HUES6 (cell line): Measurements from ENCODE around the gene UBL4B.

ENCODE experiments used
- H3K27ac ChIP-seq: 2 replicates; pipeline ENCODE4 v1.7.0; 2013; ENCODE audit warnings: low read depth, mild to moderate bottlenecking, low read length, inconsistent platforms
- H3K27me3 ChIP-seq: 2 replicates; pipeline ENCODE4 v1.6.1; 2013; ENCODE audit warnings: low read length; ENCODE audit not compliant: control insufficient read depth, insufficient read depth
- H3K36me3 ChIP-seq: 2 replicates; pipeline ENCODE4 v1.6.1; 2013; ENCODE audit warnings: low read length; ENCODE audit not compliant: control insufficient read depth, insufficient read depth
- H3K4me1 ChIP-seq: 2 replicates; pipeline ENCODE4 v1.6.1; 2013; ENCODE audit warnings: low read length; ENCODE audit not compliant: control insufficient read depth, insufficient read depth
- H3K4me3 ChIP-seq: 2 replicates; pipeline ENCODE4 v1.5.1; 2013; ENCODE audit warnings: low read depth, low read length
- H3K9ac ChIP-seq: one replicate; pipeline ENCODE4 v1.6.1; 2013; ENCODE audit warnings: mild to moderate bottlenecking, low read length
- H3K9me3 ChIP-seq: 2 replicates; pipeline ENCODE4 v1.6.1; 2013; ENCODE audit warnings: low read depth, low read length; ENCODE audit not compliant: control insufficient read depth, insufficient read depth

The UBL4B gene, protein sequence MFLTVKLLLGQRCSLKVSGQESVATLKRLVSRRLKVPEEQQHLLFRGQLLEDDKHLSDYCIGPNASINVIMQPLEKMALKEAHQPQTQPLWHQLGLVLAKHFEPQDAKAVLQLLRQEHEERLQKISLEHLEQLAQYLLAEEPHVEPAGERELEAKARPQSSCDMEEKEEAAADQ

DNA sequence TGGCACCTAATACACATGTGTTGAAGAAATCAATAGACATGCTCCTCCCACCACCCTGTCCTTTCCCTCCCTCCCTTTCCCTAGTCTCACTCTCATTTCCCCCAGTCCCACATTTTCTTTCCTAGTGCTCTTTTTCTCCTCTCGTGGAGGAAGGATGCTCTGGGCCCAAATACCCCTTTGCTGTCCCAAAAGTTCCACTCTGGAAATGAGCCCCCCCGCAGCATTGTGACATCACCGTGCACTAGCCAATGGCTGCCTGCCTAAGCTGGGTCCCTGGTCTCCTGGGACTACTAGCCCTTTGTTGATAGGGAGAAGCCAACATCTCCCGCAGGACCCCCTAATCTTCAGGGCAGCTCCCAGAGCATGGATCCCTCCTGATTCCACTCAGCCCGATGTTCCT is at the start of gene UBL4B:
TSS of gene UBL4B (plus strand) at position 301 of the 400 bp plus-strand sequence. CDS start at position 393, 92 bp downstream.
- Histone ChIP-seq H3K9me3 (no peaks in the 10 kb centered on the region), H3K4me1 (no peaks in the 10 kb centered on the region), H3K27ac (no peak within 1 kb of the TSS), H3K4me3 (no peak within 1 kb of the TSS), H3K27me3 (peaks cover 32% of the 10 kb centered on the region), H3K36me3 (no peaks in the 10 kb centered on the region), H3K9ac (no peak within 1 kb of the TSS)

DNA sequence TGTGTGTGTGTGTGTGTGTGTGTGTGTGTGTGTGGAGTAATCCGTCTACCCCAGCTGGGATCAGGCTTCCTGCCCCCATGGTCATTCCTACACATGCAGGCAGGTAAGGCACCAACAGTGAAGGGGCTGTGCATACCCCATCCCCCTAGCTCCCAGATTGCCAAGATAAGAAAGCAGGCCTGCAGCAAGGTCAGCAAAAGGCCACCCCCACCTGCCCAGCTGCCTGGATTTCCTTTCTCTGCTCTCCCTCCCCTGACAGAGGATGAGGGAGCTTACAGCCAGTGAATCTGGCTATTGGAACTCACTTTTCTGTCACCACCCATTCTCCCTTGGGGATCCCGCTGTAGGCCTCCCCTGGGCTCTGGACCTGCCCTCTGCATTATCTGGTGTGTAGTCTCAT is 49.6 kb upstream of the UBL4B start:
- H3K36me3 ChIP-seq: peaks cover 10% of the 10 kb centered on the region

DNA sequence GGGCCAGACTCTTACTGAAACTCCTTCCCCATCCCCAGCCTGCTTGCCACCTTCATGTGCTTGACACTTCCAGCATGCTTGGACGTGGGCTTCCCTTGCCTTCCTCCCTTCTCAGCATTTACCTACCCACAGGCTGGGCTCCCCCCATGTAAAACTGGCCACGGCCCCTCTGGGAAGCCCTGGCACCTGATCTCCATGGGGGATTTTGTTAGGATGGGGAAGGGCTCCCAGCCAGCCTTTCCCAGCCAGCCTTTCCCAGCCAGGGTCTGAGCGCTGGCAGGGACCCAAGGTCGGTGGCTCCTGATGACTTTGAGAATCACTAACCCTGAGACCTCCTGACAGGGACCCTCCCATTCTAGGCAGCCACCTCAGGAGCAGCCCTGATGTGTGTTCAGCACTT is 48.5 kb upstream of the UBL4B start:
- H3K36me3 ChIP-seq: peaks cover 1% of the 10 kb centered on the region
- no peaks in the 10 kb centered on the region for H3K9me3 ChIP-seq
- no peak overlapping the region for H3K9ac ChIP-seq
- peaks cover 17% of the 10 kb centered on the region for H3K4me1 ChIP-seq
- H3K4me3 ChIP-seq: no peak overlapping the region
- H3K27ac ChIP-seq: no peak overlapping the region
- peaks cover 54% of the 10 kb centered on the region for H3K27me3 ChIP-seq

More for the DNA sequence above, 49.6 kb upstream of the UBL4B start:
- H3K9ac ChIP-seq: no peak overlapping the region
- H3K9me3 ChIP-seq: no peaks in the 10 kb centered on the region
- peaks cover 42% of the 10 kb centered on the region for H3K27me3 ChIP-seq
- no peak overlapping the region for H3K4me3 ChIP-seq
- no peak overlapping the region for H3K27ac ChIP-seq
- H3K4me1 ChIP-seq: peaks cover 5% of the 10 kb centered on the region; the same call in 1 of the 2 replicates

DNA sequence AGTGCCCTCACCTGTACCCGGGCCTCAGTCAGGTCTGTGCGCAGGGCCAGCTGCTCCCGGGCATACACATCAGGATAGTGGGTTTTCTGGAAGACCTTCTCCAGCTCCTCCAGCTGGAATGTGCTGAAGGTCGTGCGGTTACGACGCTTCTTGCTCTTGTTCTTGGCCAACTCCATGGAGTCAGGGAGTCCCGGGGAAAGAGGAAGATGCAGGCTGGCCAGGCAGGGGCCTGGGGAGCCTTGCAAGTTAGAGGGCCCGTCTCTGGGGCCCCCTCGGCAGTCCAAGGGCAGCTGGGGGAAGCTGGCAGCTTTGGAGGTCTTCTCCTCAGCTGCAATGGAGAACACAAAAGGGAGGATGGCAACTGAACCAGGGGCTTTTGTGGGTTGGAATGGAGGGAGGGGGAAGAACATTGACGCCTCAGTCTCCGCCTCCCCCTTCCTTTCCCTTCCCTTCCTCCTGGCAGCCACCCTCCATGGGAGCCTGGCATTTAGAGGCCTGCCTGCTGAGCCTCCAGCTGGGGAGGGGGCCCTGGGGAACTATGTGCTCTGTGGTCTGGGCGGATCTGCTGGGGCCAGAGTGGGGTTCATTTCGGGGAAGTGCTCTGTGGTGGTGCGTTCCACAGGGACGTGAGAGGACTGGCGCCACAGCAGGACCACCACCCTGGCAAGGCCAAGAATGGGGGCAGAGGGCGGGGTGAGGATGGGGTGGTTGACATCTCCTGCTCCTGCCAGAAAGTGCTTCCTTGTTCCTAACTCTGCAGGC is 47.5 kb upstream of the UBL4B start:
- Histone ChIP-seq H3K27me3 (peaks cover 64% of the 10 kb centered on the region), H3K4me3 (no peak overlapping the region), H3K9ac (no peak overlapping the region), H3K4me1 (peaks cover 26% of the 10 kb centered on the region), H3K9me3 (no peaks in the 10 kb centered on the region), H3K36me3 (no peaks in the 10 kb centered on the region), H3K27ac (no peak overlapping the region)

DNA sequence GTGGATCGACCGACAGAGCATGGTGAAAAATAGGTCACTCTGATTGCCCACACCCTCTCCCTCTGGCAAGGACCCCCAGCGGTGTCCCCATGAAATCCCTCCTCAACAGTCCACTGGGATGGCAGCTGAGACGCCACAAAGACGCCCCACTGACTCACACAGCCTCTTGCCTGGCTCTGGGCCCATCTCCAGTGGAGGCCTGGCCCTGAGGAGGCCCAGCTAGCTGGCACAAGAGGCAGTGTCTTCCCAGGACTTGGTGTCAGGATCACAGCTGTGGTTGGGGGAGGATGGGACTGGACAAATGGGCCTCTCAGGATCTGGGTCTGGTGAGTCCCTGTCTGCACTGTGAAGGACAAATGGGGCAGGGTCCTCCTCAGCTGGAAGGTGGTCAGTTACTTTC is 46.4 kb upstream of the UBL4B start:
- Histone ChIP-seq H3K9ac (no peak overlapping the region), H3K4me1 (peaks cover 30% of the 10 kb centered on the region), H3K9me3 (no peaks in the 10 kb centered on the region), H3K27me3 (peaks cover 74% of the 10 kb centered on the region), H3K27ac (no peak overlapping the region), H3K36me3 (no peaks in the 10 kb centered on the region), H3K4me3 (no peak overlapping the region)

DNA sequence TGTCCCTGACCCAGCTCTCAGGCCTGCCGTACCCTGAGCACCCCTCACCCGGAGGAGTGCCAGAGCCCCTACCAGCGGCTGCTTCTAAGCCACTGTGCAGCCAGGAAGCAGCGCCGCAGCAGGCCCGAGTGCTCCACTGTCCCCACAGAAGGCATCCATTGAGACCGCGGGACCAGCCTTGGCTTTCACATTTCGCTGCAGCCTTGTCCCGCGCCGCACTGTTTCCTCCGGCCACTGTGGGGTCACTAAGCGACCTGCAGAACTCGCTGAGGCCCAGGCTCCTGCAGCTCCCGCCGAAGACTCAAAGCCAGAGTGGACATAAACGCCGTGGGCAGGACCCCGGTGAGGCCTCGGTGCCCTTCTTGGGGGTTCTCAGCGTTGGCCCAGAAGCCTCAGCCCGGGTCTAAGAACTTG is 44.8 kb upstream of the UBL4B start:
- no peak overlapping the region for H3K9ac ChIP-seq
- no peaks in the 10 kb centered on the region for H3K9me3 ChIP-seq
- peaks cover 91% of the 10 kb centered on the region for H3K27me3 ChIP-seq
- peaks cover 32% of the 10 kb centered on the region for H3K4me1 ChIP-seq
- peak overlapping the region; percentile 51 for H3K4me3 ChIP-seq
- H3K36me3 ChIP-seq: no peaks in the 10 kb centered on the region
- H3K27ac ChIP-seq: no peak overlapping the region

DNA sequence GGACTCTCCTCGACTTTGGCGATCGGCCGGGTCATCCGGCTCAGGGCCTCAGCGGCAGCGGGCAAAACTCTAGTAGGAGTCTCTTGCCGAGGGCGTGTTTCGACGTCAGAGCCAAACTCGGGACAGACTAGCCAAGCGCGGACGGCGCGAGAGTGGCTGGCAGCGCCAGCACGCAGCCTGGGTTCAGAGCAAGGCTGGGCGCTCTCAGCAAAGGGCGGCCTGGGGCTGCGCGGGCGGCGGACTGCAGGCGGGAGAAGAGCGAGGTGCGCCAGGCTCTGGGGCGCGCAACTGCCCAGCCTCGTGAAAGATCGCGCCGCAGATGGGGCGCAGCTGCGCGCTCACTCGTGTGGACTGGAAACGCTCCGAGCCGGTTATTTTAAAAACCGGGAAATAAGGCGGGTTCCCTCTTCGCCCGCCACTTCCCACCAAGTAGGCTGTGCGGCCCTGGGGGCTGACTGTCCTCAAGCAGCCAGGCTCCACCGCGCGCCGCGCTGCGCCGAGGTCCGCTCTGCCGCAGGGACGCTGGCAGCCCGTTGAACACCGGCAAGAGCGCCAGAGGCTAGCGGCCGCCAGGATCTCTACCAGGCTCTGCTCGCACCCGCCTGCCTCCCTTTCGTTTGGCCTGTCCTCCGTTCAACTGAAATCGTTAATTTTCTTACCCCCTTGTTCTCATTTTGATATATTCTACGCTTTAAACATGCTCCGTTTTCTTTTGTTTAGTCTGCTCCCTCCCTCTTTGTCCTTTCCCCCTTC is 44.2 kb upstream of the UBL4B start:
- Histone ChIP-seq H3K27me3 (peaks cover 96% of the 10 kb centered on the region), H3K9me3 (no peaks in the 10 kb centered on the region), H3K36me3 (no peaks in the 10 kb centered on the region), H3K4me1 (peaks cover 32% of the 10 kb centered on the region), H3K27ac (no peak overlapping the region), H3K9ac (no peak overlapping the region), H3K4me3 (peak overlapping the region; percentile 51)

DNA sequence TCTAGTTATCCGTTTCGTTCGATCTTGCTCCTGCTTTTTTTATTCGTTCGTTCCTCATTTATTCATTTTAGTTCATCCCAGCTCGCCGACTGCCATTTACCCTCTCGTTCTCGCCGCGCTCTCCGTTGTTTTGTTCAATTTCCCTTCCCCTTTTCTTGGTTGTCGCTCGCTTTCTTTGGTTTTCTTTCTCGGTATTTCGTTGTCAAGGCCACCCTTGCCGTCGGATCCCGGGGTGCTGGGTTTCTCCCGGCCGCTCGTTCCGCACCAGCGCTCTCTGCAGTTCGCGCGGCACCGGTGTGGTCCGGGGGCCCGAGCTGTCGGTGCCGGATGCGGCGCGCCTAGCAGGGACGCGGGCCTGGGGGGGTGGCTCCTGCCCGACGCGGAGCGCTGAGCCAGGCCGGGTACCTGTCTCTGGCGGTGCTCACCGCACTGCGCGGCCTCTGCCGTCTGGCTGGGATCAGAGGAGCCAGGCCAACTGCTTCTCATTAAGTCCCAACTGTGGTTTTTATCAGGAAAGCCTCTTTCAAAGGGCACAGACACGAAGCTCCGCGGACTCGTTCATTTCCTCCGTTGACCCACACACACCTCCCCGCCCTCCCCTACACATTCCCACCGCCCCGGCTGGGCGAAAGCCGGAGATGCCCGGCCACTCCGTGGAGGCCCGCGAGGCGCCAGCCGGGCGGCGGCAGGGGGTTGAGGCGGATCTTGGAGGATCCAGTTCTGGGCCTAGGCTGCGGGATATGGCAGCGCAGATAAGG is 43.4 kb upstream of the UBL4B start:
- H3K9me3 ChIP-seq: no peaks in the 10 kb centered on the region
- H3K27ac ChIP-seq: no peak overlapping the region
- peaks cover 32% of the 10 kb centered on the region for H3K4me1 ChIP-seq
- H3K9ac ChIP-seq: no peak overlapping the region
- H3K36me3 ChIP-seq: no peaks in the 10 kb centered on the region
- peaks cover 100% of the 10 kb centered on the region for H3K27me3 ChIP-seq
- peak overlapping the region; percentile 51 for H3K4me3 ChIP-seq

DNA sequence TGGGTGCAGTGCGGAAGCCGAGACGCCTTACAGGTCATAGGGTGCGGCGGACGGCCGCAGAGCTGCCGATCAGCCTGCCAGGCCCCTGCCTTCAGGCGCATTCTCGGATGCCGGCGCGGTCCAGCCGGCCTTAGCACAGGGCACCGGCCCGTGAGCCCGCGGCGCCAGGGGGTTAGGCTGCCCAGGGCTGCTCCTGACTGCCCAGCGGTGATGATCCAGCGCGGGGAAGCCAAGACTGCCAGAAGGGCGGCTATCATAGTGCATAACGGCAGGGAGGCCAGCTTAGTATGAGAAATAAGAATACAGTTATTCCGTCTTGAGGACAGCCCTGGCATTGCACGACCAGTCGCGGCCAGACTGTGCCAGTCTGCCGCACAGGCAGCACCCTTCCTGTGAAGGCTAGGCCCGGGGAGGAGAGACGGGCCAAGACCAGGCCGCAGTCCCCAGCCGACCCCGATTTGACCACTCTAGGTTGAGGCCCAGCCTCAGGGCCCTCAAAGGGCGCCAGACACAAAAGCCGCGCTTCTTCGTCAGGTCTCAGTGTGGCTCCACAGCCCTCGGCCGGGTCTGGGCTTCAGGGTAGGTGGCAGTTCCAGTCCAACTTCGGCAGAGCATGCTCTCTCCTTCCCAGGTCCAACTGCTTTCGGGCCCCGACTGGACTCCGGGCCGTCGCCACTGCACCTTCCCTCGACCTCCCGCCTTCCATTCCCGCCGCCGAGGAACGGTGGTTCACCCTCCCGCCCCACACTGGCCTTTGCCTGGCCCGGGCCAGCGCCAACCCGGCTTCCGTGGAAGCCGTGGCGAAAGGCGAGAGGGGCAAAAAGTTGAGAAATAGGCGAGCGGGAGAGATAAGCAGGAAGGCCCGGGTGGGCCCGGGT is 42.6 kb upstream of the UBL4B start:
- Histone ChIP-seq H3K4me3 (peak overlapping the region; percentile 51), H3K9me3 (no peaks in the 10 kb centered on the region), H3K27me3 (peaks cover 100% of the 10 kb centered on the region), H3K27ac (no peak overlapping the region), H3K9ac (no peak overlapping the region), H3K4me1 (peaks cover 32% of the 10 kb centered on the region), H3K36me3 (no peaks in the 10 kb centered on the region)

DNA sequence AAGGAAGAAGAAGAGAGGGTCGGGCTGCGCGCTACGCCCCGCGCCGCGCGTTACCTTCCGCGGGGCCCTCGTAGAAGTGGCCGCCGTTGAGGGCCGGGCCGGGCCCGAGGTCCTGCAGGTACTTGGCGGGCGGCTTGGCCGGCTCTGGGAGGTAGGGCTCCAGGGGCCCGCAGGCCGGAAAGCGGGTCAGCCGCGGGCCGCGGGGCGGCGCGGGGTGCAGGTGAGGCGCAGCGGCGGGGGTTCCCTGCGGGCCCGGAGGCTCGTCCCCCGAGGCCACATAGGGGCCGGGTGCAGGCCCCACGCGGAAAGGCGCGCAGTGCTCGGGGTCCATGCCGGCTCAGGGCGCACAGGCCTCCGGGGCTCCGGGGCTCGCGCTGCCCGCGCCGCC is 42.0 kb upstream of the UBL4B start:
- H3K9me3 ChIP-seq: no peaks in the 10 kb centered on the region
- no peaks in the 10 kb centered on the region for H3K36me3 ChIP-seq
- H3K9ac ChIP-seq: no peak overlapping the region
- peaks cover 100% of the 10 kb centered on the region for H3K27me3 ChIP-seq
- peaks cover 32% of the 10 kb centered on the region for H3K4me1 ChIP-seq
- peak overlapping the region; percentile 51 for H3K4me3 ChIP-seq
- no peak overlapping the region for H3K27ac ChIP-seq
